ENCODE measurements around the gene SPAG9.
"Not testable (repeated sequence)": the region's sequence is repeated elsewhere in the genome, so short reads cannot be mapped to it uniquely, and the experiment has no call there.

SPAG9 gene

GRCh38 chr17:51128076-51128475 is 7.4 kb upstream of the SPAG9 start:
- DNase-seq: no peak

GRCh38 chr17:51124640-51125503 is 4.2 kb upstream of the SPAG9 start:
- no peak for DNase-seq

DNA sequence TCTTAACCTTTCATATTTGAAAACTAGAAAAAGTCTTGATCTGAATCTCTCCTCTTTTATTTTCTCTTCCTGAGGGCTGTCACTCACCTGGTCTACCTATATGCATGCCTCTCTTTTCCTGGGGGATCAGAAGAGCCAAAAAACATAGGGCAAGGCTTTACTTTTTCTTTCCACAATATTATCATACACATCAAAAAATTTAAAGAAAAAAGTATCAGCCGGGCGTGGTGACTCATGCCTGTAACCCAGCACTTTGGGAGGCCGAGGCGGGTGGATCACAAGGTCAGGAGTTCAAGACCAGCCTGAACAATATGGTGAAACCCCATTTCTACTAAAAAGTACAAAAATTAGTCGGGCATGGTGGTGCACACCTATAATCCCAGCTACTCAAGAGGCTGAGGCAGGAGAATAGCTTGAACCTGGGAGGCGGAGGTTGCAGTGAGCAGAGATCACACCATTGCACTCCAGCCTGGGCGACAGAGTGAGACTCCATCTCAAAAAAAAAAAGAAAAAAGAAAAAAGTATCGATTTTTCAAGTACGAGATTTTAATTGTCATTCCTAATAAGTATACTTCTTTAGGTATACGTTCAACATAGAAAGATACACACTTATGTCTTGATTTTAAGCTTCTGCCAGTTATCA is 1.9 kb upstream of the SPAG9 start:
- not testable (repeated sequence) for DNase-seq

GRCh38 chr17:51121620-51122472 is 1.2 kb upstream of the SPAG9 start:
- peak; percentile 84 for DNase-seq

DNA sequence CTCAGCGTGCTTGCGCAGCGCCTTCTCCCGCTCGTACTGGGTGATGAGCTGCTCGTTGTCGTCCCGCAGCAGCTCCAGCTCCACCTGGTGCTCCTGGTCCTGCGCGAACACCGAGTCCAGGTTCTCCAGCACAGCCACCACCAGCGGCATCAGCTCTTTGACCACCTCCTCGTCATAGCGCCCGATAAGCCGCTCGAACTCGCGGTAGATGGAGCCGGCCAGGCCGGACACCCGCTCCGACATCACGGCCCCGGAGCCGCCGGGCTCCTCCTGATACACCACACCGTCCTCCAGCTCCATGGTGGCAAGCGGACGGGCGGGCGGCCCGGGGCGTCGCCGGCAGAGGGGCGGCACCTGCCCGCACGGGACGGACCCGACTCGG is 320 bp downstream of the SPAG9 start:
- DNase-seq: no peak

DNA sequence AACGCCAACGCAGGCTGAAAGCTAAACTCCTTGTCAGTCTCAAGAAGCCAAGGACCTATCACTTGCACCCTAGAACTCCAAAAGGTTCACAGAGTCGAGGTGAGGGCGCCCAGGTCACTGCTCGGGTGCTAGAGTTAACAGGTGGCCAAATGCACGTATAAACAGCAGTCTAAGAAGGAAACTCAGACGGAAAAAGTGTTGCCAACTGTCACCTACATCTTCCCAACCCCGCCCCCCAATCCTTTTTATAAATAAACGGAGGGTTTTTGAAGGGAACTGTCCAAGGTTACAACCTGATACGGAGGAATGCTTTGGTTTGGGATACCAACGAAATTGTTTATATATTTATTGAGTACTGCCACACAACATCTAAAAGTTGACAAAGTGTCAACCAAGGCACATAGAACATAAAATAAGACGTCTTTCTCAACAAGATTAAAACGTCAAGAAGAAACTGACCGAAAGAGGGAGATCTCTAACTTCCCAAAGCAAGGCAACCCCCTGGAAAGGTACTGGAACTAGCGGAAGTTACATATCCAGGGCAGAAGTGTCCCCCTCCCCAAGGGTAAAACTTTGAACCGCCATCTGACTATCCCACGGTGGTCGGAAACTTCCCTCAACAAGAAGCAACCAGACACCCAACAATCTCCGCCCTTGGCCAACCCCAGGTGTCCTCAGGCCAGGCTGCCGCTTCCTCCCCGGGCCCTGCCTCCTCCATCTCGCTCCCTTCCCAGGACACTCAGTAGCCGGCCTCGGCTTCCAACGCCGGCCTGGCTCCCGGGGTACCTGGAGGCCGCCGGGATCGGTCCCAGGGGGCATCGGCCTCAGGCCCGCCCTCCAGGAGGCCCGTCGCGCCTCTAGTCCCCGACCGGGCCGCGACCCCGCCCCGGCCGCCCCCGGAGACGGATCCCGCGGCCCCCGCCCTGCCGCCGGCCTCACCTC is 982 bp downstream of the SPAG9 start:
- DNase-seq: no peak

- peak; percentile 96 for DNase-seq
Measured at GRCh38 chr17:51118330-51119195, 2.1 kb downstream of the SPAG9 start.

GRCh38 chr17:51115179-51115578 is 5.5 kb downstream of the SPAG9 start:
- no peak for DNase-seq

- not testable (repeated sequence) for DNase-seq
Measured at GRCh38 chr17:51112303-51113222, 8.1 kb downstream of the SPAG9 start.

DNA sequence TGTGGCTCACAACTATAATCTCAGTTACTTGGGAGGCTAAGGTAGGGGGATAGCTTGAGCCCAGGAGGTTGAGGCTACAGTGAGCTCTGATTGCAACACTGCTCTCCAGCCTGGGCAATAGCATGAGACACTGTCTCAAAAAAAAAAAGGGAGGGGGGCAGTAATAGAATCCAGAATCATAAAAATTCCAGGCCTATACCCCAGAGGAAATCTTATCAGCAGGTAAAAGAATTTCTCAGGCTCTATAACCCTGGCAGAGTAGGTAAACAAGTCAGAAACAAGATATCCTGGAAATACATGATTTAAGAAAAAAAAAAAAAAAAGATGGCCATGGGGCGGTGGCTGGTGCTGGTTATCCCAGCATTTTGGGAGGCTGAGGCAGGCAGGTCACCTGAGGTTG is 12.9 kb downstream of the SPAG9 start:
- no peak for DNase-seq

DNA sequence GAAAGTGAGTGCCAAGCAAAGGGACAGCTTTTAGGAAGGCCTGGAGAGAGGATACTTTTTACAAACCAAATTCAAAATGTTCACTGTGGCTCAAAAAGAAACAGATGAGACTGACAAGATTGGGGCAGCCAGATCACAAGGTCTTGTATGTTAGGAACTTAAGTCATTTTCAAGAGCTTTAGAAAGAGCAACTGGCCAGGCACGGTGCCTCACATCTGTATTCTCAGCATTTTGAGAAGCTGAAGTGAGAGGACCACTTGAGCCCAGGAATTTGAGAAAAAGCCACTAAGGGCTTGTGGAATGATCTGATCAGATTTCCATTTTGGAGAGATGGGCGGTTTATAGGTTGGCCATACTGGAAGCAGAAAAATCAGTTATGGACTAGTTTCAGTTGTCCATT is 17.2 kb downstream of the SPAG9 start:
- DNase-seq: no peak

DNA sequence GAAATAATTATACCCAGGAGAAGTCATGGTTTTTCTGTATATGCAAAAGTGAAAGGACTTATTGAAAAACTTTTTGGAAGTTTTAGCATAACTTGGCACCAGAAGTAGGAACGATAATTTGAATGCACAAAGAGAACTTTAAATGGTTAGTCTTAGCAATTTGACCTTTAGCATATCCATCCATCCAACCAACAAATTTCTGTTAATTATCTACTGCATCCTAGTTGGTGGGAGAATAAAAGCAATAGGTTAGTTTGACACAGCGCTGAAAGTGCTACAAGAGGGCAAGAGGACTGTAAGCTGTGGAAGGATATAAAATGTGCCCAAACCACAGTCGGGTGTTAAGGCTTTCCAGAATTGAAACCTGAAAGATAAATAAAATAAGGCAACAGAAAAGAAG is 17.6 kb downstream of the SPAG9 start:
- DNase-seq: no peak

DNA sequence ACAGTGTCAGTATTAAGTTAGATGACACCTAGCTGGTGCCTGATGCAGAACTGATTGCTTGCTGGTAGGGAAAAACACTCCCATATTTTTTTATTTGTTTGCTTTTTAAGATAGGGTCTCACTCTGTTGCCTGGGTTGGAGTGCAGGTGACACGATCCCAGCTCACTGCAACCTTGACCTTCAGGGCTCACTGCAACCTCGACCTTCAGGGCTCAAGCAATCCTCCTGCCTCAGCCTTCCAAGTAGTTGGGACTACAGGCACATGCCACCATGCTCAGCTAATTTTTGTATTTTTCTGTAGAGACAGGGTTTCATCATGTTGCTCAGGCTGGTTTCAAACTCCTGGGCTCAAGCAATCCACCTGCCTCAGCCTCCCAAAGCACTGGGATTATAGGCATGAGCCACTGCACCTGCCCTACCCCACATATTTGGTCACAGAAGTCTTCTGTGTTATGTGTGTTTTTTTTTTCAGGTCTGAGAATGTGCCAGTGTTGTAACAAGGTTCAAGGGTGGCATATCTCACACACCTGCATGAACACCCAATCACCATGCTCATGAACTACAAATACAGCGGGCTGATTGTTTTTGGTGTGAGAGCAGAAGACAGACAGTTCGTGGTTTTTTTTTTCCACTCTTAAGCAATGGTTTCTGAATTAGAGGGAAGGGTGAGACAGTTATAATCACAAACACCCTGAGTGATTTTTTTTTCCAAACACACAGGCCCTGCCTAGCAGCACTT is 22.8 kb downstream of the SPAG9 start:
- DNase-seq: peak; percentile 40

DNA sequence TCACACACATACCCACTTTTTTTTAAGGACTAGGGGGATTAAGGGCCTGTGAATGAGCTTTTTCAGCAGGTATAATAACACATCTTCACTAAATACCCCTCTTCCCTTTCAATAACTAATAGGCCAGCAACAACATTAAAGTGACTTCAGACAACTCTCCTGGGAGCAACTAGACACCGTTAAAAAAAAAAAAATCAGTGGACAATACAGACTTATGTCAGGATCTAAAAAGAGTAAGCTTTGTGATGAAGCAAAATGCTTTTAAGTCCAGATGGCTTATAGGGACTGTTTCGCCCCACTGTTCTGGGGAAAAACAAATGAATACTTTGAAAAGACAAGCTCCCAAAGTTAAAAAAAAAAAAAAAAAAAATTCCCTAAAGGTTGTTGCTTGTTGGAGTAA is 29.0 kb downstream of the SPAG9 start:
- no peak for DNase-seq

DNA sequence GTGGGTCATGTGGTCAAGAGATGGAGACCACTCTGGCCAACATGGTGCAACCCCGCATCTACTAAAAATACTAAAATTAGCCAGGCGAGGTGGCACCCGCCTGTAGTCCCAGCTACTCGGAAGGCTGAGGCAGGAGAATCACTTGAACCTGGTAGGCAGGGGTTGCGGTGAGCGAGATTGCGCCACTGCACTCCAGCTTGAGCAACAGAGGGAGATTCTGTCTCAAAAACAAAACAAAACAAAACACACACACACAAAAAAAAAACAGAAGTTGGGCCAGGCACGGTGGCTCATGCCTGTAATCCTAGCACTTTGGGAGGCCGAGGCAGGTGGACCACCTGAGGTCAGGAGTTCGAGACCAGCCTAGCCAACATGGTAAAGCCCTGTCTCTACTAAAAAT is 31.8 kb downstream of the SPAG9 start:
- DNase-seq: not testable (repeated sequence)

GRCh38 chr17:51088287-51088686 is 32.4 kb downstream of the SPAG9 start:
- DNase-seq: no peak

GRCh38 chr17:51087072-51087757 is 33.5 kb downstream of the SPAG9 start:
- DNase-seq: no peak

GRCh38 chr17:51085150-51085805 is 35.4 kb downstream of the SPAG9 start:
- no peak for DNase-seq

All from NCI-H774 (cell line).